ENCODE data around the gene TLCD1.

Gene TLCD1

GRCh38 chr17:28705074-28705659, 20.9 kb downstream of the TLCD1 start:
- H3K9me3 ChIP-seq (replicated peaks in 1 of 11) = no peaks in the 10 kb centered on the region
- H3K27ac ChIP-seq = peak overlapping the region in 2 of 11 experiments; percentile 20 to 42; a peak in 3 of 22 replicates
- peaks cover 0 to 64% (median 16%) of the 10 kb centered on the region in 11 experiments; a peak in 14 of 22 replicates for H4K20me1 ChIP-seq
- H3K27me3 ChIP-seq = no peaks in the 10 kb centered on the region
- no peak overlapping the region for H3K4me3 ChIP-seq
- peak overlapping the region in 5 of 11 experiments; percentile 8 to 52 (median 38); a peak in 5 of 22 replicates for H3K9ac ChIP-seq
- no peak for TF ChIP-seq Cebpa-rat (IDR thresholded peaks at IDR 0.05)
- peaks cover 7 to 24% (median 13%) of the 10 kb centered on the region in 10 experiments for H3K4me1 ChIP-seq
- H3K36me3 ChIP-seq = peaks cover 46 to 63% (median 56%) of the 10 kb centered on the region in 11 experiments
- 0 out of 22 replicates have a peak overlapping the region, but pooled peaks of 1 of the 11 experiments have one; percentile 12 for H3K4me2 ChIP-seq

- no peak overlapping the region for H3K4me2 ChIP-seq
- peaks cover 0 to 16% (median 6%) of the 10 kb centered on the region in 10 experiments; a peak in 9 of 20 replicates for H3K4me1 ChIP-seq
- peaks cover 54 to 71% (median 64%) of the 10 kb centered on the region in 11 experiments for H3K36me3 ChIP-seq
- H3K4me3 ChIP-seq = no peak overlapping the region
- H4K20me1 ChIP-seq = peaks cover 0 to 72% (median 16%) of the 10 kb centered on the region in 11 experiments; a peak in 14 of 22 replicates
- no peaks in the 10 kb centered on the region for H3K9me3 ChIP-seq (replicated peaks in 1 of 11)
- no peaks in the 10 kb centered on the region for H3K27me3 ChIP-seq
- TF ChIP-seq Cebpa-rat (IDR thresholded peaks at IDR 0.05) = no peak
- no peak overlapping the region for H3K27ac ChIP-seq
- peak overlapping the region in 2 of 11 experiments; percentile 29 to 52; a peak in 2 of 22 replicates for H3K9ac ChIP-seq
Measured at GRCh38 chr17:28704219-28704858, 21.7 kb downstream of the TLCD1 start.

GRCh38 chr17:28703552-28704218, 22.3 kb downstream of the TLCD1 start:
- Histone ChIP-seq H3K4me3 (no peak overlapping the region), H3K27ac (no peak overlapping the region), H3K9me3 (replicated peaks in 1 of 11) (no peaks in the 10 kb centered on the region), H4K20me1 (peaks cover 0 to 79% (median 20%) of the 10 kb centered on the region in 11 experiments; a peak in 14 of 22 replicates), H3K27me3 (no peaks in the 10 kb centered on the region), H3K4me1 (peaks cover 0 to 16% (median 4%) of the 10 kb centered on the region in 10 experiments; a peak in 6 of 20 replicates), H3K4me2 (no peak overlapping the region), H3K9ac (peak overlapping the region in 2 of 11 experiments; percentile 29 to 52; a peak in 1 of 22 replicates), H3K36me3 (peaks cover 61 to 78% (median 71%) of the 10 kb centered on the region in 11 experiments)
- TF ChIP-seq Cebpa-rat (IDR thresholded peaks at IDR 0.05) = no peak

GRCh38 chr17:28702752-28703150, 23.3 kb downstream of the TLCD1 start:
- no peak for TF ChIP-seq Cebpa-rat (IDR thresholded peaks at IDR 0.05)
- Histone ChIP-seq H3K4me2 (no peak overlapping the region), H3K9me3 (replicated peaks in 1 of 11) (no peaks in the 10 kb centered on the region), H3K9ac (peak overlapping the region in 1 of 11 experiments; percentile 14; a peak in 1 of 22 replicates), H3K4me1 (peaks cover 0 to 16% (median 4%) of the 10 kb centered on the region in 10 experiments; a peak in 6 of 20 replicates), H4K20me1 (peaks cover 0 to 88% (median 29%) of the 10 kb centered on the region in 11 experiments; a peak in 14 of 22 replicates), H3K4me3 (no peak overlapping the region), H3K27ac (no peak overlapping the region), H3K36me3 (peaks cover 70 to 87% (median 80%) of the 10 kb centered on the region in 11 experiments), H3K27me3 (no peaks in the 10 kb centered on the region)

DNA sequence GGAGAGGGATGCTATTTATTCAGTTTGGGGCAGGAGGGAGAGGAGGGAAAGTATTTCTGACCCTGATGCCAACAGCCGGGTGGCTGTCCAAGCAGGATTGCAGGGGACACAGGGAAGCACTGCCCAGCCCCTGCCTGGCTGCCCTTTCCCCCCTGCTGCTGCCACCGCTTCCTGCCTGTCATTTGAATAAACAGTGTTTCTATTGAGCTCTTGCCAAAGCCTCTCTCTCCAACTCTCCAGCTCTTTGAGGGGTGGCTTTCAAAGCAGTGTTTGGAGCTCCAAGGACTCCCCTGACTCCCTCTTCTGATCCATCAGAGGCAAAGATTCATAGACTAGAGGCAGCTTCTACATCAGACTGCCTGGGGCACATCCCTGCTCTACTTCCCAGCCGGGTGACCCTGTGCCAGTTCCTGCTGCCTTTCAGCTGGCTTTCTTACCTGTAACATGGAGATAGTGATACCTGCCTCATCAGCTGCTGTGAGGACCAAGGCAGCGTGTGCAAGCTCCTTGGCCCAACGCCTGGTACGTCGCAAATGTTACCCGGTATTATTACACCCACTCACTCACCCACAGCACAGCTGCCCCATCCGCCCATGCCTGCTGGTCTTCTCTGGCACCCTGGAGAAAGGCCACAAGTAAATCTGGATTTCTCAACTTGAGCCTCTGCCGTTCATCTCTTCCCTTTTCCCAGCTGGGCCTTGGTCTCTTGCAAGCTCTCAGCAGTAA, 23.8 kb downstream of the TLCD1 start:
- no peak for TF ChIP-seq Cebpa-rat (IDR thresholded peaks at IDR 0.05)
- H3K27ac ChIP-seq = no peak overlapping the region

GRCh38 chr17:28700830-28701492, 25.1 kb downstream of the TLCD1 start:
- H3K36me3 ChIP-seq = peaks cover 88 to 100% (median 95%) of the 10 kb centered on the region in 11 experiments

More for the DNA sequence above, 23.8 kb downstream of the TLCD1 start:
- Histone ChIP-seq H3K9me3 (replicated peaks in 1 of 11) (no peaks in the 10 kb centered on the region), H3K4me2 (no peak overlapping the region), H3K4me1 (peaks cover 0 to 16% (median 4%) of the 10 kb centered on the region in 10 experiments; a peak in 6 of 20 replicates), H3K36me3 (peaks cover 76 to 93% (median 86%) of the 10 kb centered on the region in 11 experiments), H3K9ac (peak overlapping the region in 2 of 11 experiments; percentile 14 to 23; a peak in 1 of 22 replicates), H3K4me3 (no peak overlapping the region), H4K20me1 (peaks cover 0 to 93% (median 30%) of the 10 kb centered on the region in 11 experiments; a peak in 14 of 22 replicates), H3K27me3 (no peaks in the 10 kb centered on the region)

DNA sequence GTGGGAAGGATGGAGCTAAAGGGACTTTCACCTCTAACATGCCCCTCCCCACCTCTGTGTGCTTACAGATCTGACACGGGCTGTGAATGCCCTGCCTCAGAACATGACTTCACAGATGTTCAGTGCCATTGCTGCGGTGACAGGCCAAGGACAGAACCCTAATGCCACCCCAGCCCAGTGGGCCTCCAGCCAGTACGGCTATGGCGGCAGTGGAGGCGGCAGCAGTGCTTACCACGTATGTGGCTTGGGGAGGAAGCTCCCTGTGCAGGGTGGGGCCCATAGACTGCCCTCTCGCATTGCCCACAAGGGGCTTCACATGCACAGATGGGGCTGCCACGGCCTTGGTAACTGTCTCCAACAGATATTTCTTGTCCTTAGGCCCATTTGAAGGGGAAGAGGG, 25.8 kb downstream of the TLCD1 start:
- no peak for TF ChIP-seq Cebpa-rat (IDR thresholded peaks at IDR 0.05)
- Histone ChIP-seq H3K4me1 (peaks cover 0 to 13% (median 2%) of the 10 kb centered on the region in 10 experiments; a peak in 6 of 20 replicates), H3K4me3 (no peak overlapping the region)

More at GRCh38 chr17:28700830-28701492, 25.1 kb downstream of the TLCD1 start:
- no peak overlapping the region for H3K4me3 ChIP-seq
- H3K9me3 ChIP-seq (replicated peaks in 1 of 11) = no peaks in the 10 kb centered on the region
- no peak overlapping the region for H3K27ac ChIP-seq
- H4K20me1 ChIP-seq = peaks cover 0 to 100% (median 31%) of the 10 kb centered on the region in 11 experiments; a peak in 14 of 22 replicates
- no peak for TF ChIP-seq Cebpa-rat (IDR thresholded peaks at IDR 0.05)
- H3K4me2 ChIP-seq = no peak overlapping the region
- no peak overlapping the region for H3K9ac ChIP-seq
- peaks cover 0 to 16% (median 4%) of the 10 kb centered on the region in 10 experiments; a peak in 6 of 20 replicates for H3K4me1 ChIP-seq
- H3K27me3 ChIP-seq = no peaks in the 10 kb centered on the region

More for the DNA sequence above, 25.8 kb downstream of the TLCD1 start:
- Histone ChIP-seq H4K20me1 (peaks cover 0 to 98% (median 31%) of the 10 kb centered on the region in 11 experiments; a peak in 14 of 22 replicates), H3K9ac (no peak overlapping the region), H3K27ac (no peak overlapping the region), H3K4me2 (no peak overlapping the region), H3K9me3 (replicated peaks in 1 of 11) (no peaks in the 10 kb centered on the region), H3K27me3 (no peaks in the 10 kb centered on the region), H3K36me3 (peaks cover 95 to 100% (median 98%) of the 10 kb centered on the region in 11 experiments)

Data from BLaER1 treated with 17β-estradiol and CSF1 and Interleukin-3, amounts not matched to agents 10 nM and 100 nM (cell line).